ENCODE results near the gene PDHB.
"Not testable (repeated sequence)": the region's sequence is repeated elsewhere in the genome, so short reads cannot be mapped to it uniquely, and the experiment has no call there.

The PDHB gene

DNA sequence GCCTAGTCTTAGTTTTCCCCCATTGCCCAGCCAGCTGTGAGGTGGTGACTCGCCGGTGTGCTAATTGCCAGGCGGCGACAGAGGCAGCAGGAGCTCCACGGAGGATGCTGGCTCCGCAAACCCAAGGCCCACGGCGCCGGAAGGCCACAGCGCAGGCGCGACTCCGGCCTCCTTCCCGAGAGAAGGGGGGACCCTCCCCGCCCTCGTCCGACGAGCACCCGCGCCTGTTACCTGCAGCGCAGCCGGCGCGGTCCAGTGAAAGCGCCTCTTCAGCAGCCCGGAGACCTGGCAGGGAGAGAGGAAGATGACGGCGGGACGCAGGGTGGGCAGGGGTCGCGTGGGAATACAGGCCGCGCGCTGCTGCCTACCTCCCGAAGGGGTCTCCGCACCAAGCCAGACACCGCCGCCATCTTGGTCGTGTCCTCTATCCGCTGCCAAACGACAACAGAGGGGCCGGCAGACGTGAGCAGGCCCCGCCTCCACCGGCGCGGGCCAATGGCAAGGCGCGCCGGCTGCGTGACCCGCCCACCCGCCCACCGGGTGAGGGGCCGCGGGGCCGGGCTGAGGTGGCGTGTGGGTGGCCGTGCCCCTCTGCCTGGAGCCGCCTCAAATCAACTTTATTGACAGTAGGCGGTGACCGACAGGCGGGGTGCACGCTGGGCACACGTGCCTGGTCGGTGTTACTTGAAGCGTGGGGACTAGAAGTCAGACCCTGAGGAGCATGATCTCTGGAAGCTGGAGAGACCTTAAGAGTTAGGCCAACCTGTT is at the start of gene PDHB:
Gene PDHB, minus strand, starts transcription at position 433 of the 768 bp plus-strand sequence. Its CDS starts 23 bp downstream, at position 410.
- peak; percentile 93 for DNase-seq

- DNase-seq, result no peak
Observed at GRCh38 chr3:58482917-58483636, 49.4 kb upstream of the PDHB start.

DNA sequence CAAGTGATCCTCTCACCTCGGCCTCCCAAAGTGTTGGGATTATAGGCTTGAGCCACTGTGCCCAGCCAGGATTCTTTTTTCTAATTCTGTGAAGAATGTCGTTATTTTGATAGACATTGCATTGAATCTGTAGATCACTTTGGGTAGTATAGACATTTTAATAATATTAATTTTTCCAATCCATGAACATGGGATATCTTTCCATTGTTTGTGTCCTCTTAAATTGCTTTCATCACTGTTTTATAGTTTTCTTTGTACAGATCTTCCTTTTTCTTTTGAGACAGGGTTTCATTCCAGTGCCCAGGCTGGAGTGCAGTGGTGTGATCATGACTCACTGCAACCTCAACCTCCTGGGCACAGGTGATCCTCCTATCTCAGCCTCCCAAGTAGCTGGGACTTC is 46.7 kb upstream of the PDHB start:
- no peak for DNase-seq

DNA sequence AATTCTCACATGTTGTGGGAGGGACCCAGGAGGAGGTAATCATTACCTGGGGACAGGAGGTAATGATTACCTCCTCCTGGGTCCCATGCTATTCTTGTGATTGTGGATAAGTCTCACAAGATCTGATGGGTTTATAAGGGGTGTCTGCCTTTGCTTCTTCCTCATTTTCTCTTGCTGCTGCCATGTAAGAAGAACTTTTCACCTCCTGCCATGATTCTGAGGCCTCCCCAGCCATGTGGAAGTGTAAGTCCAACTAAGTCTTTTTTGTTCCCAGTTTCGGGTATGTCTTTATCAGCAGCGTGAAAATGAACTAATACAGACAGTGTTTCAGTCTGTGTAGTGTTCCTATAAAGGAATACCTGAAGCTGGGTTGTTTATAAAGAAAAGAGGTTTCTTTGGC is 45.1 kb upstream of the PDHB start:
- DNase-seq, result no peak

DNA sequence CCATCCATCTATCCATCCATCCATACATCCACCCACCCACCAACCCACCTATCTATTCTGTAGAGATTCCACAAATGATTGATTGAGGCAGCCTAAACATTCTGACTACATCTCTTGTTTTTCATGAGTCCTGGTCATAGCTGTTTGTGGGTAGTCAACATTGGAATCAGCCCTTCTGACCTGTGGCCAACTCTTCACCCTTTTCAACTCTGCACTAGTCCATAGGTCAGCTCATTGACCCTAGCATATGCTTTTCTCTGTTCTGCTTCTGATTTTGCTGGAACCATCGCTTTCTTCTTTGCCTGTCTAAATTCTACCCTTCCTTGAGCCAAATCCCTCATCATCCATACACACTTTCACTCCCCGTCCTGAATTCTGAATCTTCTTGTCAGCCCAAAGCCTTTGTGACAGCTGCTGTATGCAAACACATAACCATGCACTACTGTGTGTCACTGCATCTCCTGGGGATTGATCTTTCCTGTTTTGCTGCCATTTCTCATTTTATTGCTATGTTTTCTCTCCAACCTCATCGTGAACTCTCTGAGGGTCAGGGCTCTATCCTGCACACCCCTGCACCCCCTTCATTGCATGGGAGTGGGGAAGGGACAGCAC is 41.4 kb upstream of the PDHB start:
- DNase-seq, result no peak

DNA sequence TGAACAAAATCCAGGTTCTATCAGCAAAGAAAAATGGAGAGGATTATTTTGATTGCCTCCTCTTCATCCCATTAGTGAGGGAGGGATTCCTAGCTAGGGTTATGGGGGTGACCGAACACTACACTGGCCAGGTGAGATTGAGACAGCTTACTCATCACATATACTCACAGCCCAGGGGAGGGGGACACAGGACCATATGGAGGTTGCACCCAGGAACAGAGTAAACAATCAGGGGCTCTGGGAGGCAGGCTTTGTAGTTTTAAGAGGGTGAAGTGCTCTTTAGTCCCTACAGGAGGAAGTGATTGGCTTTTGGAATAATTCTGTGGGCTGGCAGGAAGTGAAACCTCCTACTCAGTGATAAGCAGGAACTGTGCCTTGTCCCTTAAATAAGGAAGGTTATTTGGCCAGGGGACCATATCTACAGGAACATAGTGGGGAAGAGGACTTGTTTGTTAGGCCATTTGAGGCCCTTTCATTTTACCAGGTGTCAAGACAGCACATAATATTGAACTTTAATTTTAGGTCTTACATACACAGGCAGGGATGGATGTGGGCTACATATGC is 40.8 kb upstream of the PDHB start:
- DNase-seq, result no peak

DNA sequence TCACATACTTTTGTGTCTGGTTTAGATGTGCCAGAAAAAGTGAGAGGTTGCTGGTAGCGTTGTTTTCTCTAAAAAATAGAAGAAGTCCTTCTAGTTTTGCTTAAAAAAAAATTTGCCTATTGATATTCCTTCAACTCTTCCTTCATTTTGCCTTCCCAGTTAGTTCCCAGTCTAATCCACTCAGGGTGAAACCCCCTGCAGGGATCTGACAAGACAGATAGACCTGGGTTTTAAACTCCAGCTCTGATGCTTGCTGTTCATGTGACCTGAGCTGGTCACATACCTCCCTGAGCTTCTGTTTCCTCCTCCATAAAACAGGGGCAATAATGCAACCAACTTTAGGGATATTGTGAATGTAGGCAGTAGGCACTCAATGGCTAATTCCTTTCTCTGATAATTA is 39.6 kb upstream of the PDHB start:
- no peak for DNase-seq

- DNase-seq, result peak; percentile 69
Observed at GRCh38 chr3:58471025-58471887, 37.6 kb upstream of the PDHB start.

DNA sequence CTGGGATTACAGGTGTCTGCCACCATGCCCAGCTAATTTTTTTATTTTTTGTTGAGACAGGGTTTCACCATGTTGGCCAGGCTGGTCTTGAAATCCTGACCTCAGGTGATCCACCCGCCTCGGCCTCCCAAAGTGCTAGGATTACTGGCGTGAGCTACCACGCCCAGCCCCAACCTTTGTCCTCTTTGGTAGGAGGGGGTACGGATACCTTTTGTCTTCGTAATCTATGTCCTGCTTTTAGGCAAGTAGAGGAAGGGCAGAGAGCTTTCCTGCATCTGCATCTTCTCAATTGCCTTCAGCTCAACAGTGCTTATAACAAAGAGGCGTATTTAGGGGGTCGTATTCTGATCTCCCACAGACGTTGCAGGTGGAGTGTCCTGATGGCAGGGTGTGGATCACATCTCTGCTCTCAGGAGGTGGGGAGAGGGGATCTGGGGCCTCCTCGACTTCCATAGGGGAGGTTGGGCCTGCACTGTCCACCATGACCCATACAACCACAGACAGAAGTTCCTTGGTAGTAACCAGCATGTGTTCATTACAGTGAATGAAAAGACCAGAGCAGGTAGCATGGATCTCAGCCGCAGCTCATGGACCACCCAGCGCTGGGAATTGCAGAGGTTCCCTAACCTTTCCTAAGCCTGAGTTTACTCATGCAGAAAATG is 36.9 kb upstream of the PDHB start:
- DNase-seq, result no peak

- DNase-seq, result no peak
Observed at GRCh38 chr3:58469096-58469495, 35.5 kb upstream of the PDHB start.

DNA sequence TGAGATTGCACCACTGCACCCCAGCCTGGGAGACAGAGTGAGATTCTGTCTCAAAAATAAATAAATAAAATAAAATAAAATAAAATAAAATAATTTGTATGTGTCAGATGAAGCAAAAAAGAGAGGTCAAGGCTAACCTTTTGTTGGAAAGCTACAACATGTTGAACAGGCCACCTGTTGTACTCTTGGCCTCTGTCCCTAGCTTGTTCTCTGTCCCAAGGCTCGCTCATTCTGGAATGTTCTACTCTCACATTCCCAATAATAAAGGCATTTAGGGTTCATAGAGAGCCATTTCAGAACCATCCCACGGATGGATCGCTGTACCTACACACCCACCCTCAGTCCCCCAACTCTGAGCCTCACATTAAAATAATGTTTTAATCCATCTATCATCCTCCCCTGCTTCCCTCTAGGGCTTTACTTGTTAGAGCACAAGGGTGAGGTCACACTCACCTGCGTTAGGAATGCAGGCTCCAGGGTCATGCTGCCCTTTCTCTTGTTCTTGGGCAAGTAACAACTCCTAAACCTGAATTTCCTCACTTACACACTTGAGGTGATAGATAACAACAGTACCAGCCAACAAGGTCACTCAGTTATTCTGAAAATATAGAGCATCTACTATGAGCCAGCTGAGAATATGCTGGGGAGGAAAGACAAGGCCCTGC is 33.4 kb upstream of the PDHB start:
- DNase-seq, result no peak

- peak; percentile 38 for DNase-seq
Observed at GRCh38 chr3:58464866-58465265, 31.2 kb upstream of the PDHB start.

DNA sequence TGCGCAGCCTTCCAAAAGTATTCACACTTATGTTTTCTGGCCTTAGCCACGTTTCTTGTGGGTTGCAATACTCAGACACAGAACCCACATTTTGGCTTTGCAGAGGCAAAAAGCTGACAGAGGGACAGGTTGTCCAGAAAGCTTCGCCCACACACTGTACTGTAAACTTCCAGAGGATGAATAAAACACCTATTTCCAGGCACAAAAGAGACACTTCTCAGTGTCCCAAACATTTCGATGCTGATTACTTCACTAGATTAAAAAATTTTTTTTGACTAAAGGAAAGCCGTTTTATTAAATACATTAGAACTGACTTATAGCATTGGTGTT is 30.3 kb upstream of the PDHB start:
- no peak for DNase-seq

DNA sequence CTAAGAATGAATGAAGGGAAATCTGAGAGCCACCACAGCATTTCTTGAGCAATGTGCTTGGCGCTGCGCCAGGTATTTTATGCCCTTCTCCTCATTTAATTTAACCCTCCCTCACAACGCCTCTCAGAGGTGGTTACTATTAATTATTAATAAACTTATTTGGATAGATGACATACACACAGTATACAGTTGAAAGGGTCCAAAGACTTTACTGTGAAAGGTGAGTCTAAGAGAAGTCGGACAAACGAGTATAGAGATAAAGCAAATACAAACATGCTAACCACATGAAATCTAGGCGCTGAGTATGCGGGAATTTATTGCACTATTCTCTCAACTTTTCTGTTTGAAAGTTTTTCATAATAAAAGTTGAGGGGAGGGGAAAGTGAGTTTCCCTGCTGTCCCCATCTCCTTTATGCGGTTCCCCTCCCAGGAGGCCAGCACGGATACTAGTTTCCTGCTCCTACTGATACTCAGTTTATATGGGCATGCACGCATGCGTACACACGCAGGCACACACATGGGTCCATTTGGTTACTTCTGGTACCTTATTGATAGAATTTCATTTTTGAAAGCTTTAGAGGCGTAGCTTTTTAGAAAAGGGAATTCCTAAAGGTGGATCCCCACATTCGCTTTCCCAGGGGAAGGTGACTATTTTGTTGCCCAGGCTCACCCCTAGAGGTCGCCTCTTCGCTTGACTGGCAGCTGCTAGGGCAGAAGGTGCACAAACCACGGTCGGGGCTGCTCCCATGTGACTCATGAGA is 29.7 kb upstream of the PDHB start:
- peak; percentile 88 for DNase-seq

- DNase-seq, result no peak
Observed at GRCh38 chr3:58462829-58463180, 29.2 kb upstream of the PDHB start.

- DNase-seq, result no peak
Observed at GRCh38 chr3:58459160-58459559, 25.5 kb upstream of the PDHB start.

DNA sequence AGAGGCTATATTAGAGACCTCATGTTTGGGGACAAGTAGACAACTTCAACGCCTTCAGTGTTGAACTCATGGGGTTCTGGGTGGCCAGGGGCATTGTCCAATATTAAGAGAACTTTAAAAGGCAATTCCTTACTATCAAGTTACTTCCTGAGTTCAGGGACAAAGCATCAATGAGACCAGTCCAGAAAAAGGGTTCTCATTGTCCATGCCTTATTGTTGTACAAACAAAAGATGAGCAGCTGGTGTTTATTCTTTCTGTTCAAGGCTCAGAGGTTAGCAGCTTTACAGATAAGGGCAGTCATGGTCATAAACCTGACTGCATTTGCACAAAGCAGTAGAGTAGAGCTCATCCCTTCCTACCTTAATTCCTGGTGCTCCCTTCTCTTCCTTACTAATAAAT is 18.5 kb upstream of the PDHB start:
- no peak for DNase-seq

DNA sequence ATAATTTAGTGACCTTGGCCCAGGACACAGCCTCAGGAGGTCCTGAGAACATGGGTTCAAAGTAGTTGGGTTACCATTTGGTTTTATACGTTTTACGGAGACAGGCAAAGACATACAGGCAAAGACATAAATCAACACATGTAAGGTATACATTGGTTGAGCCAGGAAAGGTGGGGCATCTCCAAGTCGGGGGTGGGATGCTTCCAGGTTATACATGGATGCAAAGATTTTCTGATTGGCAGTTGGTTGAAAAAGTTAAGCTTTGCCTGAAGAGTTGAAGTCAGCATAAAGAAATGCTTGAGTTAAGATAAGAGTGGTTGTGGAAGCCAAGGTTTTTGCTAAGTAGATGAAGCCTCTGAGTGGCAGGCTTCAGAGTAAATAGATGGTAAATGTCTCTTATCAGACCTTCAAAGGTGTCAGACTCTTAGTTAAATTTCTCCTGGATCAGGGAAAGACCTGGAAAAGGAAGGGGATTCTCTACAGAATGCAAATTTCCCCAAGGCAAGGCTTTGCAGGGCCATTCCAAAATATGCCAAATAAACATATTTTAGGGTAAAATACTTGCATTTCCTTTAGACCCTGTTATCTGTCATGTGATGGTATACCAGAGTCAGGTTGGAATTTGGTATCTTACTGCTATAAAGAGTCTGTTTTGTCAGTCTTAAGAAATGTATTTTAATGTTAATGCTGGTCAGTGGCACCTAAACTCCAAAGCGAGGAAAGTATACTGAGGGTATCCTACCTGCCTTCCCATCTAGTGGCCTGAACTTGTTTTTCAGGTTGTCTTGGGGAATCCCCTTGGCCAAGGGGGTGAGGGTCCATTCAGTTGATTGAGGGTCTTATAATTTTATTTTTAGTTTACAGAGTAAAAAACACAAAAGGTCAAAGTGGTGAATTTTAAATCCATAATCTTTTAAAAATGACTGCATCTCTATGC is 8.2 kb upstream of the PDHB start:
- DNase-seq, result no peak

DNA sequence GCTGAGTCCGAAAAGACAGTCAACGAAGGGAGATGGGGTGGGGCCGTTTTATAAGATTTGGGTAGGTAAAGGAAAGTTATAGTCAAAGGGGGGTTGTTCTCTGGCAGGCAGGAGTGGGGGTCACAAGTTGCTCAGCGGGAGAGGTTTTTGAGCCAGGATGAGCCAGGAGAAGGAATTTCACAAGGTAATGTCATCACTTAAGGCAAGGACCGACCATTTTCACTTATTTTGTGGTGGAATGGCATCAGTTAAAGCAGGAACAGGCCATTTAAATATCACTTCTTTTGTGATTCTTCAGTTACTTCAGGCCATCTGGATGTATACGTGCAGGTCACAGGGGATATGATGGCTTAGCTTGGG is 7.3 kb upstream of the PDHB start:
- DNase-seq, result not testable (repeated sequence)

- DNase-seq, result not testable (repeated sequence)
Observed at GRCh38 chr3:58437276-58437675, 3.6 kb upstream of the PDHB start.
